Trophoblast cell (in vitro differentiated cells and primary cell): ENCODE results near the gene HLCS.

ENCODE experiments used
- DNase-seq, 2 donors: peaks; one replicate each; pipeline ENCODE4 v3.0.0-alpha.2; 2016
- H2AFZ ChIP-seq: 2 replicates; pipeline ENCODE4 v1.6.1; 2013; ENCODE audit warnings: low read length, moderate library complexity, mild to moderate bottlenecking; ENCODE audit not compliant: insufficient read depth, poor library complexity
- H2AK5ac ChIP-seq: 2 replicates; pipeline ENCODE4 v1.6.1; 2013; ENCODE audit warnings: mild to moderate bottlenecking, low read length
- H2BK120ac ChIP-seq: 2 replicates; pipeline ENCODE4 v1.6.1; 2013; ENCODE audit warnings: low read length, mild to moderate bottlenecking, moderate library complexity; ENCODE audit not compliant: insufficient read depth, poor library complexity
- H2BK12ac ChIP-seq: 2 replicates; pipeline ENCODE4 v1.6.1; 2013; ENCODE audit warnings: mild to moderate bottlenecking, low read length, moderate library complexity
- H2BK5ac ChIP-seq: 2 replicates; pipeline ENCODE4 v1.6.1; 2013; ENCODE audit warnings: low read length, low read depth, moderate library complexity, mild to moderate bottlenecking; ENCODE audit not compliant: poor library complexity
- H3K14ac ChIP-seq: 2 replicates; pipeline ENCODE4 v1.6.1; 2013; ENCODE audit warnings: mild to moderate bottlenecking, low read length
- H3K18ac ChIP-seq: 2 replicates; pipeline ENCODE4 v1.6.1; 2013; ENCODE audit warnings: mild to moderate bottlenecking, low read length
- H3K23ac ChIP-seq: 2 replicates; pipeline ENCODE4 v1.6.1; 2013; ENCODE audit warnings: low read length
- H3K27ac ChIP-seq: 2 replicates; pipeline ENCODE4 v1.5.1; 2013; ENCODE audit warnings: low read depth, mild to moderate bottlenecking, inconsistent platforms, low read length, moderate library complexity
- H3K27me3 ChIP-seq: 2 replicates; pipeline ENCODE4 v1.6.1; 2013; ENCODE audit warnings: inconsistent platforms, mild to moderate bottlenecking, low read length, moderate library complexity; ENCODE audit not compliant: insufficient read depth
- H3K36me3 ChIP-seq, 2 experiments: 1 replicate in 1 of 2; 2 replicates in 1 of 2; pipeline ENCODE4 v1.6.1; 2013; ENCODE audit warnings: low read length in 2 of 2, mild to moderate bottlenecking in 2 of 2, moderate library complexity in 1 of 2; ENCODE audit not compliant: insufficient read depth in 2 of 2, control insufficient read depth in 1 of 2
- H3K4ac ChIP-seq: 2 replicates; pipeline ENCODE4 v1.6.1; 2013; ENCODE audit warnings: low read depth, mild to moderate bottlenecking, low read length, moderate library complexity
- H3K4me1 ChIP-seq, 2 experiments: 1 replicate in 1 of 2; 2 replicates in 1 of 2; pipeline ENCODE4 v1.6.1; 2013; ENCODE audit warnings: low read length in 2 of 2, mild to moderate bottlenecking in 2 of 2, moderate library complexity in 1 of 2; ENCODE audit not compliant: insufficient read depth in 2 of 2, control insufficient read depth in 1 of 2
- H3K4me2 ChIP-seq: 2 replicates; pipeline ENCODE4 v1.6.1; 2013; ENCODE audit warnings: inconsistent platforms, mild to moderate bottlenecking, low read length, moderate library complexity
- H3K4me3 ChIP-seq: 2 replicates; pipeline ENCODE4 v1.5.1; 2013; ENCODE audit warnings: mild to moderate bottlenecking, low read depth, low read length, inconsistent platforms
- H3K79me1 ChIP-seq: one replicate; pipeline ENCODE4 v1.6.1; 2013; ENCODE audit warnings: low read length
- H3K79me2 ChIP-seq: 2 replicates; pipeline ENCODE4 v1.6.1; 2013; ENCODE audit warnings: low read length, mild to moderate bottlenecking; ENCODE audit not compliant: control insufficient read depth, insufficient read depth, poor library complexity
- H3K9ac ChIP-seq: 2 replicates; pipeline ENCODE4 v1.6.1; 2013; ENCODE audit warnings: mild to moderate bottlenecking, low read length
- H3K9me3 ChIP-seq: 2 replicates; pipeline ENCODE4 v1.6.1; 2013; ENCODE audit warnings: low read depth, mild to moderate bottlenecking, control low read depth, inconsistent platforms, low read length; ENCODE audit not compliant: insufficient read depth
- H4K12ac ChIP-seq: 2 replicates; pipeline ENCODE4 v1.6.1; 2013; ENCODE audit warnings: low read depth, mild to moderate bottlenecking, low read length, moderate library complexity
- H4K8ac ChIP-seq: 2 replicates; pipeline ENCODE4 v1.6.1; 2013; ENCODE audit warnings: low read depth, mild to moderate bottlenecking, low read length, moderate library complexity
- H4K91ac ChIP-seq: one replicate; pipeline ENCODE4 v1.6.1; 2013; ENCODE audit warnings: low read depth, mild to moderate bottlenecking, low read length, moderate library complexity
- WGBS: extraction: QIAGEN DNeasy Blood & Tissue Kit; methylation state at CpG from one replicate; pipeline ENCODE4 v1.1.7; 2013; ENCODE audit warnings: missing lambda C conversion rate; ENCODE audit not compliant: insufficient read length, insufficient coverage; ENCODE audit errors: extremely low coverage; 5-methylcytosine and 5-hydroxymethylcytosine counted together

Gene HLCS

DNA sequence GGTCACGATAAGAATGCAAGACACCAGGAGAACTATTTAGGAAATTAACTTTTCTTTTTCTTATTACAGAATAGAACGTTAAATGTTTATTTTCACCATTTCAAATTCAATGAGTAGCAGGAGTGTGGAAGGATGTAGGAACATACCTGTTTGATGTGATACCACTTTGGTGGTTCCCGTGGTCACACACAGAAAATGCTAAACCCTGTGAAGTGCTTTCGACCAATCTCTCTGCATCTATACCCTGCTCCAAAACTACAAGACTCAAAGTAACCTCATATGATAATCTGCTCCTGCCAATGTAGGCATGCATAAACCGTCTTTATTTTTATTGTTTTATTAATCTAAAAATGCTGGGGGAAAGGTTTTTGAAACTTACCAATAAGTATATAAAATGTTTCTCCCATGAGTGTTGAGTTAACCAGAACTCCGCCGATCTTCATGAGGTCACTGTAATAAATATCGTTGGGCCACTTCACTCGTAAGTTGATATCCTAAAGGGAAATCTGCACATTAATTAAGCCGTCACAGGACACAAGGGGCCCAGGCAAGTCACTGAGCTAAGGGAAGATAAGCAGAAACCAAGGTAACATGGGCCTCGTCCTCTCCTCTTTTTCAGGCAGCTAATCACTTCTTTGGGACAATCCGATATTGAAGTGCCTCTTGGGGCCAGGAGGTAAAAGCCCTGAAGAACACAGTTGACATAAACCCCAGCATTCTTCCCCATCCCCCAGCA is 207.0 kb downstream of the HLCS start:
- H2BK5ac ChIP-seq: no peak overlapping the region
- H4K91ac ChIP-seq: no peak overlapping the region
- peaks cover 0 to 2% of the 10 kb centered on the region in 2 experiments for H3K4me1 ChIP-seq
- no peak overlapping the region for H2BK12ac ChIP-seq
- no peak overlapping the region for H3K4me2 ChIP-seq
- no peaks in the 10 kb centered on the region for H3K9me3 ChIP-seq
- no peak overlapping the region for H3K4me3 ChIP-seq
- no peak overlapping the region for H3K4ac ChIP-seq
- H3K27me3 ChIP-seq: no peaks in the 10 kb centered on the region
- no peaks in the 10 kb centered on the region for H3K79me2 ChIP-seq
- no CpG with 5 or more reads among the region's 12 CpGs for WGBS
- H4K12ac ChIP-seq: no peak overlapping the region
- H3K14ac ChIP-seq: no peak overlapping the region
- H2AFZ ChIP-seq: no peak overlapping the region
- no peak for DNase-seq
- no peaks in the 10 kb centered on the region for H3K36me3 ChIP-seq
- H2BK120ac ChIP-seq: no peak overlapping the region
- no peak overlapping the region for H3K23ac ChIP-seq
- no peaks in the 10 kb centered on the region for H3K79me1 ChIP-seq
- H3K9ac ChIP-seq: no peak overlapping the region
- H4K8ac ChIP-seq: no peak overlapping the region
- no peak overlapping the region for H2AK5ac ChIP-seq
- no peak overlapping the region for H3K18ac ChIP-seq
- H3K27ac ChIP-seq: no peak overlapping the region

DNA sequence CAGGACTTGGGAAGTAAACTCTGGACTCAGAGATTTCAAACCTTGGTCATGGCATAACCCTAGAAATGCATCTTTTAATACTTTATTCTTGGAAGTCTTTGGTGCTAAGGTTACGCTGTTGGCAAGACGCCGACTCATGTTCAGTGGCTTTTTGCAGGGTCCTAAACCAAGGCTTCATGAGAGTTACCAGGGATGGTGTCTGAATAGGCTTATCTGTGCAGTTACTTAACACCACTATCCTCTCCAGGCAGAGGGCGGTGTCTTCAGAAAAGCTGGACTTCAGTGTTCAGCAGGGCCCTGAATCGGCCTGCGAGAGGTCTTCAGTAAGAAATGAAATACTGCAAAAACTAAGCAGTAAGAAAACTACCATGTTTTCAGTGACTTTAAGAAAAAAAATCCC is 209.3 kb downstream of the HLCS start:
- H4K12ac ChIP-seq: no peak overlapping the region
- H3K4me1 ChIP-seq: peaks cover 0 to 2% of the 10 kb centered on the region in 2 experiments
- no peak overlapping the region for H2AK5ac ChIP-seq
- no peak overlapping the region for H3K4me2 ChIP-seq
- H3K79me1 ChIP-seq: no peaks in the 10 kb centered on the region
- H2AFZ ChIP-seq: no peak overlapping the region
- no peak overlapping the region for H3K9ac ChIP-seq
- H3K4ac ChIP-seq: no peak overlapping the region
- no CpG with 5 or more reads among the region's 6 CpGs for WGBS
- no peak overlapping the region for H4K91ac ChIP-seq
- no peak overlapping the region for H3K18ac ChIP-seq
- no peaks in the 10 kb centered on the region for H3K27me3 ChIP-seq
- H2BK5ac ChIP-seq: no peak overlapping the region
- H3K27ac ChIP-seq: no peak overlapping the region
- H3K36me3 ChIP-seq: no peaks in the 10 kb centered on the region
- no peak overlapping the region for H4K8ac ChIP-seq
- no peaks in the 10 kb centered on the region for H3K79me2 ChIP-seq
- no peak for DNase-seq
- no peaks in the 10 kb centered on the region for H3K9me3 ChIP-seq
- no peak overlapping the region for H3K4me3 ChIP-seq
- no peak overlapping the region for H3K23ac ChIP-seq
- H2BK120ac ChIP-seq: no peak overlapping the region
- H3K14ac ChIP-seq: no peak overlapping the region
- no peak overlapping the region for H2BK12ac ChIP-seq

DNA sequence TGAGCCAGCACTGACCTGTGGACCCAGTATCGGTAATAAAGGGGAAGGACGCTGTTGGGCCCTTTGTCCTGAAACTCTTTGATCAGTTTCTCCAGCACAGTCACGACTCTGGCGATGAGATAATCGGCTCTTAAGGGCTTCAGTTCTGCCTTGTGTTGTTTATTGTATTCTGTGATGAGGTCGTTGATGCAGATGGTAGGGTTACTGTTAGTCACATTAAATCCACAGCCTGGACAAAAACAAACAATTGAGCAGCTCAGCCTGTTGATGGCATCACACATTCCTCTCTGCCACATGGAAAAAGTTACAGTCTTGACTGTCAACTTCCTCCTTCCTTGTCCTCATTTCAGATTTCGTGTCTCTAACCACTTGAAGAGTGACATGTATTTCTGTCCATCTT is 209.9 kb downstream of the HLCS start:
- Histone ChIP-seq H3K27ac (no peak overlapping the region), H3K27me3 (no peaks in the 10 kb centered on the region), H2BK5ac (no peak overlapping the region), H3K79me2 (no peaks in the 10 kb centered on the region), H4K91ac (no peak overlapping the region), H3K4me2 (no peak overlapping the region), H3K36me3 (no peaks in the 10 kb centered on the region), H3K9ac (no peak overlapping the region), H3K79me1 (no peaks in the 10 kb centered on the region), H3K4me1 (peaks cover 0 to 2% of the 10 kb centered on the region in 2 experiments), H3K9me3 (no peaks in the 10 kb centered on the region), H3K4me3 (no peak overlapping the region), H3K14ac (no peak overlapping the region), H2BK12ac (no peak overlapping the region), H3K18ac (no peak overlapping the region), H4K12ac (no peak overlapping the region), H4K8ac (no peak overlapping the region), H2BK120ac (no peak overlapping the region), H3K23ac (no peak overlapping the region), H2AK5ac (no peak overlapping the region), H2AFZ (no peak overlapping the region), H3K4ac (no peak overlapping the region)
- no CpG with 5 or more reads among the region's 7 CpGs for WGBS
- no peak for DNase-seq

DNA sequence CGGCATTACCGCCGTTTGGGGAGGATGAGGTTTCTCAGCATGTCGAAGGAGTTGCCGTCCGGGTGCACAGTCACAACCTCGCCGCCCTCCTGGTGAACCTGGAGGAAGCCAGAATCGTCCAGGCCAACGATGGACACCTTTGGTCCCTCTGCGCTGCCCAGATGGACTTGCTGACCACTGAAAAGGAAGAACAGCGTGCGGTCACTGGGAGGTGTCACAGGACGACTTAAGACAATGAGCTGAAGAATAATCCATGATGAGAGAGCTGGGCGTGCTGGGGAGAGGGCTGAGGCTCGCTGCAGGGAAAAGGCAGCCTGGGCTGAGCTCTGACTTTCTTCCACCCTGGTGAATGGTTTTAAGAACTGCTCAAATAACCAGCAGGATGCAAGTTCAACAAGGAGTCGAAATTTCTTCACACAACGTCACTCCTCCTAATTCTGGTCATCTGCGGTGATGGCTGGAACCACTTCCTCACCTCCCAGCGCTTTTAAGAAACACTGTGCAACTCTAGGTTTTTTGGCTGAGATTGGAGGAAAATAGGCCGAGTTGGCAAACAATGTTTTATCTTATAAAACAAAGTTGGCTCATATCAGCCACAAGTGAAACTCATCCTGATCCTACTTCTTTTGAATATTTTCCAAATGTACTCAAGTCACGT is 212.1 kb downstream of the HLCS start:
- Histone ChIP-seq H3K14ac (no peak overlapping the region), H3K36me3 (no peaks in the 10 kb centered on the region), H3K4me2 (no peak overlapping the region), H2AFZ (no peak overlapping the region), H4K8ac (no peak overlapping the region), H3K4me1 (peaks cover 3 to 9% of the 10 kb centered on the region in 2 experiments), H3K18ac (no peak overlapping the region), H4K12ac (no peak overlapping the region), H3K9ac (no peak overlapping the region), H3K79me2 (no peaks in the 10 kb centered on the region), H3K4me3 (no peak overlapping the region), H2BK12ac (no peak overlapping the region), H3K27ac (no peak overlapping the region), H4K91ac (no peak overlapping the region), H3K4ac (no peak overlapping the region), H3K9me3 (no peaks in the 10 kb centered on the region), H3K79me1 (no peaks in the 10 kb centered on the region), H3K23ac (no peak overlapping the region), H2AK5ac (no peak overlapping the region), H2BK5ac (no peak overlapping the region), H2BK120ac (no peak overlapping the region), H3K27me3 (no peaks in the 10 kb centered on the region)
- no peak for DNase-seq
- no CpG with 5 or more reads among the region's 22 CpGs for WGBS
